Endothelial cell of umbilical vein (primary cell): ENCODE data around the gene EXOC1L.

Source experiments
- EZH2 ChIP-seq: IDR thresholded peaks from 2 replicates; pipeline ENCODE4 v1.6.1; 2012; ENCODE audit warnings: borderline replicate concordance, low read depth, mild to moderate bottlenecking, moderate library complexity, low read length, inconsistent platforms; ENCODE audit not compliant: severe bottlenecking
- FOS ChIP-seq: IDR thresholded peaks from 2 replicates; pipeline ENCODE4 v1.6.1; 2011; ENCODE audit warnings: mild to moderate bottlenecking, low read length, moderate library complexity, borderline replicate concordance; ENCODE audit not compliant: insufficient read depth
- JUN ChIP-seq: IDR thresholded peaks from 2 replicates; pipeline ENCODE4 v1.6.1; 2011; ENCODE audit warnings: borderline replicate concordance, low read depth; ENCODE audit not compliant: insufficient read length, insufficient read depth
- POLR2A ChIP-seq: IDR thresholded peaks from 2 replicates; pipeline ENCODE4 v1.6.1; 2012; ENCODE audit warnings: low read depth, mild to moderate bottlenecking, control low read depth, low read length
- POLR2AphosphoS5 ChIP-seq: IDR thresholded peaks from 2 replicates; pipeline ENCODE4 v1.6.1; 2012; ENCODE audit warnings: low read depth, mild to moderate bottlenecking, control low read depth, low read length, moderate library complexity; ENCODE audit not compliant: insufficient read depth
- TF ChIP-seq, protein P1 (sequence below): IDR thresholded peaks from 2 replicates; pipeline ENCODE4 v1.6.1; 2011; ENCODE audit not compliant: insufficient read depth, insufficient read length
- TF ChIP-seq, protein P2 (sequence below), 2 donors: IDR thresholded peaks; 1 replicate in 1 of 2; 2 replicates in 1 of 2; pipeline ENCODE4 v1.5.1; 2011; ENCODE audit warnings: low read length in 2 of 2, mild to moderate bottlenecking in 2 of 2, moderate library complexity in 2 of 2, control low read depth in 1 of 2, inconsistent platforms in 1 of 2, low read depth in 1 of 2; ENCODE audit not compliant: insufficient read depth in 1 of 2; ENCODE audit errors: extremely low read depth in 1 of 2

DNA sequence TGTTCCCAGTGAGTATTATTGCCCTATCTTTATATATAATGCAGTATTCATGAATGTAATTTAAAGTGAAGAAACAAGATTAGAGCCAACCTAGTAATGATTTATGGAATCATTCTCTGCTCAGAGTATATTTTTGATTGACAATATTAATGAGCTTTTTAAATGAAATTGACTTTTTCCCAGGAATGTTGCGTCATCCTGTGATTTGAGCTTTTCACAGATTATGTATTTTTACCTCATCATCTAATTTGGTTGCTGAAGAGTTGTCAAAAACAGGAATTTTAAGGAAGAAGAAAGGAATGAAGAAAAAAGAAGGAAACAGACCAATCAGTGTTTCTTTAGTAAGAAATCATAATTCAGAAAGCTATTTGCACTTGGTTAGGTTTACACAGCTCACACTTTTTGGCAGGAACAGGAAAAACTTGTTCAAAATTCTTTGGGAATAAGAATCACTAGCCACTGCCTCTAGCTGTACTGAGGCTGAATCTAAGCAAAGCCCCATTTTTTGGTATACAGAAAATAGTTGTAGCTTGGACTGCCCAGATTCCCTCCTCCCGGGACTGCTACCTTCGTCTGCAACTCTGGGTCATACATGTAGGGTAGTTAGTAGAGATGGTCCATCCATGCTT is 61.2 kb downstream of the EXOC1L start:
- TF ChIP-seq, protein P1, sequence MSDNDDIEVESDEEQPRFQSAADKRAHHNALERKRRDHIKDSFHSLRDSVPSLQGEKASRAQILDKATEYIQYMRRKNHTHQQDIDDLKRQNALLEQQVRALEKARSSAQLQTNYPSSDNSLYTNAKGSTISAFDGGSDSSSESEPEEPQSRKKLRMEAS = no peak
- TF ChIP-seq, protein P2, sequence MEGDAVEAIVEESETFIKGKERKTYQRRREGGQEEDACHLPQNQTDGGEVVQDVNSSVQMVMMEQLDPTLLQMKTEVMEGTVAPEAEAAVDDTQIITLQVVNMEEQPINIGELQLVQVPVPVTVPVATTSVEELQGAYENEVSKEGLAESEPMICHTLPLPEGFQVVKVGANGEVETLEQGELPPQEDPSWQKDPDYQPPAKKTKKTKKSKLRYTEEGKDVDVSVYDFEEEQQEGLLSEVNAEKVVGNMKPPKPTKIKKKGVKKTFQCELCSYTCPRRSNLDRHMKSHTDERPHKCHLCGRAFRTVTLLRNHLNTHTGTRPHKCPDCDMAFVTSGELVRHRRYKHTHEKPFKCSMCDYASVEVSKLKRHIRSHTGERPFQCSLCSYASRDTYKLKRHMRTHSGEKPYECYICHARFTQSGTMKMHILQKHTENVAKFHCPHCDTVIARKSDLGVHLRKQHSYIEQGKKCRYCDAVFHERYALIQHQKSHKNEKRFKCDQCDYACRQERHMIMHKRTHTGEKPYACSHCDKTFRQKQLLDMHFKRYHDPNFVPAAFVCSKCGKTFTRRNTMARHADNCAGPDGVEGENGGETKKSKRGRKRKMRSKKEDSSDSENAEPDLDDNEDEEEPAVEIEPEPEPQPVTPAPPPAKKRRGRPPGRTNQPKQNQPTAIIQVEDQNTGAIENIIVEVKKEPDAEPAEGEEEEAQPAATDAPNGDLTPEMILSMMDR (IDR thresholded peaks at IDR 0.05; ENCODE audit: extremely low read depth in 1 of 2, insufficient read depth in 1 of 2, low read depth in 1 of 2, low read length in 2 of 2) = no peak
- TF ChIP-seq POLR2AphosphoS5 (no peak), POLR2A (no peak), EZH2 (no peak), FOS (no peak), JUN (no peak)
